Hematopoietic multipotent progenitor cell treated with erythropoietin and hydrocortisone succinate and interleukin-3 and kit ligand, for 15 days (in vitro differentiated cells): ENCODE results near the gene HOXA3.
A peak's percentile ranks its signal among the peaks of the same experiment; 100 is the strongest.

Experiments
- DNase-seq: peaks from one replicate; pipeline ENCODE4 v3.0.0-alpha.2; 2015; ENCODE audit warnings: low spot score

Gene HOXA3

GRCh38 chr7:27102581-27103442 lies 49.6 kb downstream of the HOXA3 start, which contains the start of gene HOXA2:
Gene HOXA2, minus strand, starts transcription at chr7:27102683. Its CDS starts 183 bp downstream, at chr7:27102500.
- no peak for DNase-seq

GRCh38 chr7:27101957-27102580 lies 50.3 kb downstream of the HOXA3 start:
- no peak for DNase-seq

GRCh38 chr7:27101171-27101956 lies 51.0 kb downstream of the HOXA3 start:
- DNase-seq, result no peak

GRCh38 chr7:27100694-27101170 lies 51.7 kb downstream of the HOXA3 start:
- no peak for DNase-seq

- no peak for DNase-seq
These were observed 52.7 kb downstream of the HOXA3 start for GRCh38 chr7:27099453-27100370.

- no peak for DNase-seq
These were observed 53.6 kb downstream of the HOXA3 start for GRCh38 chr7:27098578-27099451.

- DNase-seq, result no peak
These were observed 54.5 kb downstream of the HOXA3 start for GRCh38 chr7:27097686-27098577.

GRCh38 chr7:27096768-27097514 lies 55.4 kb downstream of the HOXA3 start:
- no peak for DNase-seq

GRCh38 chr7:27095897-27096767 lies 56.3 kb downstream of the HOXA3 start, which contains the start of gene HOXA1:
Gene HOXA1, minus strand, starts transcription at chr7:27096000. Its CDS starts 88 bp downstream, at chr7:27095912.
- peak; percentile 33 for DNase-seq

- DNase-seq, result no peak
These were observed 57.1 kb downstream of the HOXA3 start for GRCh38 chr7:27095050-27095896.

GRCh38 chr7:27094304-27095049 lies 57.9 kb downstream of the HOXA3 start:
- DNase-seq, result no peak

GRCh38 chr7:27093184-27093895 lies 59.0 kb downstream of the HOXA3 start:
- DNase-seq, result no peak

GRCh38 chr7:27092819-27093110 lies 59.6 kb downstream of the HOXA3 start:
- DNase-seq, result no peak

GRCh38 chr7:27091941-27092818 lies 60.2 kb downstream of the HOXA3 start:
- no peak for DNase-seq
